OCI-LY7 (cell line): ENCODE results near the gene TMEM164. TPM values are rescaled to one million over a fixed set of nuclear protein-coding genes. Genes with fewer than 3 reads are reported as not detected.

Experiments used
- BruUV-seq: library from RNA; stranded (reverse); fragments of 400-500 nt; replicated peaks from 2 replicates; lab custom pipeline; 2021; lab: Mats Ljungman, UMichigan
- CTCF ChIA-PET: fragments of 300-600 bp; sonication (Branson Sonifier 250); formaldehyde crosslinking; loops from one replicate; lab custom pipeline; 2022; ENCODE audit warnings: antibody characterized with exemption; ENCODE audit not compliant: unreplicated experiment; lab: Charles Lee
- POLR2A ChIA-PET: fragments of 300-600 bp; sonication (Branson Sonifier 250); formaldehyde crosslinking; loops from one replicate; lab custom pipeline; 2022; ENCODE audit warnings: antibody characterized with exemption; lab: Charles Lee
- DNase-seq: peaks from one replicate; pipeline ENCODE4 v3.0.0-alpha.2; 2015; ENCODE audit warnings: low spot score
- H2AFZ ChIP-seq: fragments of 200-600 bp; sonication (generic), shearing (Covaris generic); 2 replicates; pipeline ENCODE4 v1.6.1; 2014; ENCODE audit warnings: mild to moderate bottlenecking, antibody characterized with exemption, low read length, moderate library complexity
- H3K27ac ChIP-seq: fragments of 200-600 bp; sonication (generic); 2 replicates; pipeline ENCODE4 v1.5.1; 2014; ENCODE audit warnings: mixed run types, low read depth, mild to moderate bottlenecking, moderate library complexity, low read length, inconsistent platforms; ENCODE audit not compliant: poor library complexity, severe bottlenecking
- H3K36me3 ChIP-seq: fragments of 200-600 bp; sonication (generic); 2 replicates; pipeline ENCODE4 v1.6.1; 2014; ENCODE audit warnings: mild to moderate bottlenecking, antibody characterized with exemption, low read length, moderate library complexity, mixed read lengths; ENCODE audit not compliant: insufficient read depth
- H3K4me1 ChIP-seq: fragments of 200-600 bp; sonication (generic); 2 replicates; pipeline ENCODE4 v1.5.1; 2014; ENCODE audit warnings: mild to moderate bottlenecking, low read length; ENCODE audit not compliant: insufficient read depth, poor library complexity, severe bottlenecking
- H3K4me2 ChIP-seq: fragments of 200-600 bp; sonication (generic); 2 replicates; pipeline ENCODE4 v1.6.1; 2014; ENCODE audit warnings: mild to moderate bottlenecking, low read length
- H3K4me3 ChIP-seq: fragments of 200-600 bp; sonication (generic); 2 replicates; pipeline ENCODE4 v1.5.1; 2014; ENCODE audit warnings: mild to moderate bottlenecking, low read depth, low read length; ENCODE audit not compliant: poor library complexity, severe bottlenecking
- H3K79me2 ChIP-seq: fragments of 200-600 bp; sonication (generic); 2 replicates; pipeline ENCODE4 v1.6.1; 2016; ENCODE audit warnings: low read depth, mild to moderate bottlenecking, low read length, moderate library complexity, mixed read lengths; ENCODE audit not compliant: insufficient read depth
- H3K9me2 ChIP-seq: fragments of 200-600 bp; sonication (generic); 2 replicates; pipeline ENCODE4 v1.6.1; 2016; ENCODE audit warnings: mild to moderate bottlenecking, low read length, mixed read lengths; ENCODE audit not compliant: insufficient read depth
- H3K9me3 ChIP-seq: fragments of 200-600 bp; sonication (generic); 2 replicates; pipeline ENCODE4 v1.6.1; 2014; ENCODE audit warnings: mild to moderate bottlenecking, mixed run types, low read length, mixed read lengths
- H4K20me1 ChIP-seq: fragments of 200-600 bp; sonication (generic); 2 replicates; pipeline ENCODE4 v1.6.1; 2014; ENCODE audit warnings: mild to moderate bottlenecking, antibody characterized with exemption, low read length, moderate library complexity, mixed read lengths; ENCODE audit not compliant: insufficient read depth
- CTCF ChIP-seq: fragments of 200-600 bp; sonication (generic); conservative IDR thresholded peaks from 2 replicates; pipeline ENCODE4 v1.5.1; 2014; ENCODE audit warnings: mild to moderate bottlenecking, antibody characterized with exemption, low read length, moderate library complexity, mixed read lengths
- EZH2phosphoT487 ChIP-seq: fragments of 200-600 bp; sonication (generic); IDR thresholded peaks from 2 replicates; pipeline ENCODE4 v1.6.1; 2018; ENCODE audit warnings: low read depth, borderline replicate concordance, mild to moderate bottlenecking, mixed run types, antibody characterized with exemption, low read length, moderate library complexity, mixed read lengths
- intact Hi-C: fragments of 100-400 bp; cut with micrococcal nuclease; formaldehyde crosslinking; loops from one replicate; pipeline ENCODE4 v1.10.0; 2022; ENCODE audit not compliant: unreplicated experiment
- total RNA-seq, 2 experiments: library from RNA; depleted of rRNA in 1 of 2; stranded (reverse); fragments of >200 nt in 1 of 2; shearing (Covaris generic) in 1 of 2; gene quantifications; 2 replicates each; pipeline ENCODE4 v1.2.3, GENCODE V29; 2014 to 2022

TMEM164 gene
- total RNA-seq, 2 experiments from 2014 or later: 7.2 to 11.1 TPM

- ChIA-PET CTCF (no interaction called here), POLR2A (interaction anchor here (1.8 kb wide), 1 partner anchor 16 kb away, joined by 4 read pairs; no protein-coding TSS in a partner anchor)
- Histone ChIP-seq H3K4me1 (no peaks in the 10 kb centered on the region), H3K4me3 (no peak overlapping the region), H3K27ac (no peak overlapping the region), H3K36me3 (no peaks in the 10 kb centered on the region; the same call in 1 of the 2 replicates), H3K79me2 (no peaks in the 10 kb centered on the region), H4K20me1 (no peaks in the 10 kb centered on the region), H3K9me3 (no peaks in the 10 kb centered on the region), H2AFZ (no peak overlapping the region), H3K9me2 (no peaks in the 10 kb centered on the region), H3K4me2 (no peak overlapping the region)
- intact Hi-C loops: no loop called here
- TF ChIP-seq EZH2phosphoT487 (no peak), CTCF (no peak)
- no TSS peak for BruUV-seq
- DNase-seq: no peak
These were observed 202.1 kb downstream of the TMEM164 start for GRCh38 chrX:110204986-110205385.

- Histone ChIP-seq H3K9me3 (no peaks in the 10 kb centered on the region), H3K9me2 (no peaks in the 10 kb centered on the region), H3K4me2 (no peak overlapping the region), H3K4me3 (no peak overlapping the region), H3K79me2 (no peaks in the 10 kb centered on the region), H3K27ac (no peak overlapping the region), H3K4me1 (no peaks in the 10 kb centered on the region), H2AFZ (no peak overlapping the region), H3K36me3 (no peaks in the 10 kb centered on the region), H4K20me1 (no peaks in the 10 kb centered on the region)
- intact Hi-C loops: no loop called here
- CTCF ChIA-PET: no interaction called here
- DNase-seq: no peak
- TF ChIP-seq CTCF: no peak
- TF ChIP-seq EZH2phosphoT487: no peak
- POLR2A ChIA-PET: interaction anchor here (1.9 kb wide), 1 partner anchor 11 kb away, joined by 6 read pairs; no protein-coding TSS in a partner anchor
- no TSS peak for BruUV-seq
These were observed 205.2 kb downstream of the TMEM164 start for GRCh38 chrX:110208092-110208491.

- TF ChIP-seq CTCF (no peak), EZH2phosphoT487 (no peak)
- Histone ChIP-seq H3K79me2 (no peaks in the 10 kb centered on the region), H3K9me2 (no peaks in the 10 kb centered on the region), H3K4me2 (no peak overlapping the region), H3K36me3 (no peaks in the 10 kb centered on the region), H3K4me3 (no peak overlapping the region), H4K20me1 (no peaks in the 10 kb centered on the region), H2AFZ (no peak overlapping the region), H3K4me1 (no peaks in the 10 kb centered on the region), H3K27ac (no peak overlapping the region), H3K9me3 (no peaks in the 10 kb centered on the region)
- ChIA-PET CTCF (no interaction called here), POLR2A (interaction anchor here (1.0 to 1.3 kb wide), 2 partner anchors 10 to 11 kb away, joined by 3 to 4 read pairs; no protein-coding TSS in a partner anchor)
- DNase-seq: no peak
- no TSS peak for BruUV-seq
- intact Hi-C loops: no loop called here
These were observed 207.7 kb downstream of the TMEM164 start for GRCh38 chrX:110210417-110211139.
